Measurements from ENCODE around the gene CCDC184.

Gene CCDC184

GRCh38 chr12:48165089-48165981 is 18.1 kb upstream of the CCDC184 start:
- no peak overlapping the region for H3K27ac ChIP-seq
- peak; percentile 98 for TF ChIP-seq CTCF (IDR thresholded peaks at IDR 0.05)
- TF ChIP-seq ZFX (IDR thresholded peaks at IDR 0.05; ENCODE audit: borderline replicate concordance), result no peak

- TF ChIP-seq ZFX (IDR thresholded peaks at IDR 0.05; ENCODE audit: borderline replicate concordance) (no peak), CTCF (IDR thresholded peaks at IDR 0.05) (no peak)
These were observed 14.4 kb upstream of the CCDC184 start for GRCh38 chr12:48169011-48169410.

GRCh38 chr12:48175613-48176416 is 7.6 kb upstream of the CCDC184 start:
- TF ChIP-seq CTCF (IDR thresholded peaks at IDR 0.05) (no peak), ZFX (IDR thresholded peaks at IDR 0.05; ENCODE audit: borderline replicate concordance) (no peak)
- H3K27ac ChIP-seq, result peak overlapping the region; percentile 81

More at GRCh38 chr12:48169011-48169410, 14.4 kb upstream of the CCDC184 start:
- no peak overlapping the region for H3K27ac ChIP-seq

- TF ChIP-seq CTCF (IDR thresholded peaks at IDR 0.05) (no peak), ZFX (IDR thresholded peaks at IDR 0.05; ENCODE audit: borderline replicate concordance) (no peak)
- peak overlapping the region; percentile 81 for H3K27ac ChIP-seq
These were observed 7.1 kb upstream of the CCDC184 start for GRCh38 chr12:48176417-48176751.

GRCh38 chr12:48177982-48178381 is 5.5 kb upstream of the CCDC184 start:
- TF ChIP-seq ZFX (IDR thresholded peaks at IDR 0.05; ENCODE audit: borderline replicate concordance), result no peak
- TF ChIP-seq CTCF (IDR thresholded peaks at IDR 0.05), result no peak
- H3K27ac ChIP-seq, result no peak overlapping the region

GRCh38 chr12:48179466-48179865 is 4.0 kb upstream of the CCDC184 start:
- H3K27ac ChIP-seq, result no peak overlapping the region
- TF ChIP-seq CTCF (IDR thresholded peaks at IDR 0.05) (no peak), ZFX (IDR thresholded peaks at IDR 0.05; ENCODE audit: borderline replicate concordance) (no peak)

GRCh38 chr12:48180424-48180823 is 3.0 kb upstream of the CCDC184 start:
- no peak overlapping the region for H3K27ac ChIP-seq
- TF ChIP-seq CTCF (IDR thresholded peaks at IDR 0.05) (no peak), ZFX (IDR thresholded peaks at IDR 0.05; ENCODE audit: borderline replicate concordance) (no peak)

Data from 22Rv1 (cell line).